ENCODE measurements around the gene NIP7. TPM values are rescaled to one million over a fixed set of nuclear protein-coding genes. Genes with fewer than 3 reads are reported as not detected.
A peak's percentile ranks its signal among the peaks of the same experiment; 100 is the strongest.

The NIP7 gene
- total and polyA plus RNA-seq, 2 donors (not counting 3 experiments of a cell fraction or from before 2014, with no cell fraction given) = 8.8 to 46.8 TPM

DNA sequence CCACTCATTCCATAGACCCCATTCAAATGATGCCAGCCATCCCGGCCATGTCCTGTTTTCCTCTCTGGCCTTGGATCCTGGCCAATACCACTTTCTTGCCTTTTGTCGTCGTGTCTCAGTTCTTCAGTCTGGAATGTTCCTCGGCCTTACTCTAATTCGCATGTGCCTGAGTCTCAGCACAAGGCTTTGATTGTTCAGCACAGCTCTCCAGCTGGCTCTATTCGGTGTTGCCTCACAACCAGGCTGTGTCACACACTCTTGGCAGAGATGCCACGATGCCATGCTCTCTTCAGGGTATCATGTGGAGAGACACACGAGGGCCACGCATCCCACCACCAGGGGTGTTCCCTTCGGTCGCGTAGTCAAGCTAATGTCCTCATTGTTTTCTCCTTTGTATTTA lies 30.3 kb upstream of the NIP7 start:
- H3K36me3 ChIP-seq (ENCODE audit: control insufficient read depth in 2 of 2, extremely low read depth in 1 of 2, insufficient read depth in 2 of 2, low read length in 2 of 2) = peaks cover under 1 to 2% of the 10 kb centered on the region in 2 experiments
- no peaks in the 10 kb centered on the region for H3K9me1 ChIP-seq (replicated peaks; ENCODE audit: control insufficient read depth, extremely low read depth, insufficient read depth, low read length)
- H4K20me1 ChIP-seq (replicated peaks; ENCODE audit: control insufficient read depth, extremely low read depth, insufficient read depth, low read length) = no peaks in the 10 kb centered on the region
- POLR2A ChIA-PET = no interaction called here
- no peak overlapping the region for H3K9ac ChIP-seq (replicated peaks; ENCODE audit: extremely low read depth, insufficient read depth, low read length)
- H3K79me2 ChIP-seq (ENCODE audit: control insufficient read depth, insufficient read depth, low read length) = peaks cover 28% of the 10 kb centered on the region
- no peaks in the 10 kb centered on the region for H3K9me3 ChIP-seq (replicated peaks; ENCODE audit: control insufficient read depth, insufficient read depth, low read length)
- H3K27me3 ChIP-seq (ENCODE audit: control insufficient read depth in 2 of 2, insufficient read depth in 2 of 2, low read length in 2 of 2) = no peaks in the 10 kb centered on the region
- no peak overlapping the region for H3K27ac ChIP-seq (ENCODE audit: insufficient read depth, low read depth, low read length)
- FAIRE-seq (no peak), DNase-seq (ENCODE audit: low read depth, low spot score) (peak; percentile 26)
- no peak overlapping the region for H3K4me3 ChIP-seq (replicated peaks in 1 of 3; ENCODE audit: insufficient read depth in 1 of 3, low read depth in 1 of 3, low read length in 3 of 3)
- H2AFZ ChIP-seq (ENCODE audit: low read depth, low read length) = no peak overlapping the region
- no peak for TF ChIP-seq POLR2A (IDR thresholded peaks at IDR 0.05; ENCODE audit: low read depth, low read length)
- no peak for TF ChIP-seq JUN (IDR thresholded peaks at IDR 0.05; ENCODE audit: borderline replicate concordance, insufficient read depth, insufficient read length, low read depth)
- TF ChIP-seq, protein P1, sequence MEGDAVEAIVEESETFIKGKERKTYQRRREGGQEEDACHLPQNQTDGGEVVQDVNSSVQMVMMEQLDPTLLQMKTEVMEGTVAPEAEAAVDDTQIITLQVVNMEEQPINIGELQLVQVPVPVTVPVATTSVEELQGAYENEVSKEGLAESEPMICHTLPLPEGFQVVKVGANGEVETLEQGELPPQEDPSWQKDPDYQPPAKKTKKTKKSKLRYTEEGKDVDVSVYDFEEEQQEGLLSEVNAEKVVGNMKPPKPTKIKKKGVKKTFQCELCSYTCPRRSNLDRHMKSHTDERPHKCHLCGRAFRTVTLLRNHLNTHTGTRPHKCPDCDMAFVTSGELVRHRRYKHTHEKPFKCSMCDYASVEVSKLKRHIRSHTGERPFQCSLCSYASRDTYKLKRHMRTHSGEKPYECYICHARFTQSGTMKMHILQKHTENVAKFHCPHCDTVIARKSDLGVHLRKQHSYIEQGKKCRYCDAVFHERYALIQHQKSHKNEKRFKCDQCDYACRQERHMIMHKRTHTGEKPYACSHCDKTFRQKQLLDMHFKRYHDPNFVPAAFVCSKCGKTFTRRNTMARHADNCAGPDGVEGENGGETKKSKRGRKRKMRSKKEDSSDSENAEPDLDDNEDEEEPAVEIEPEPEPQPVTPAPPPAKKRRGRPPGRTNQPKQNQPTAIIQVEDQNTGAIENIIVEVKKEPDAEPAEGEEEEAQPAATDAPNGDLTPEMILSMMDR (IDR thresholded peaks at IDR 0.05; ENCODE audit: extremely low read depth in 1 of 2, insufficient read depth in 1 of 2, low read depth in 1 of 2, low read length in 2 of 2) = no peak
- TF ChIP-seq GATA2 (IDR thresholded peaks at IDR 0.05; ENCODE audit: insufficient read depth, insufficient read length, low read depth, low read length) = no peak
- no peak for TF ChIP-seq FOS (IDR thresholded peaks at IDR 0.05; ENCODE audit: borderline replicate concordance, insufficient read depth, low read length)
- no peak for TF ChIP-seq MYC (IDR thresholded peaks at IDR 0.05; ENCODE audit: low read depth, low read length)
- TF ChIP-seq EZH2 (IDR thresholded peaks at IDR 0.05; ENCODE audit: borderline replicate concordance, low read depth, low read length, severe bottlenecking) = no peak
- no peak for TF ChIP-seq POLR2AphosphoS5 (IDR thresholded peaks at IDR 0.05; ENCODE audit: insufficient read depth, low read depth, low read length)
- TF ChIP-seq, protein P2, sequence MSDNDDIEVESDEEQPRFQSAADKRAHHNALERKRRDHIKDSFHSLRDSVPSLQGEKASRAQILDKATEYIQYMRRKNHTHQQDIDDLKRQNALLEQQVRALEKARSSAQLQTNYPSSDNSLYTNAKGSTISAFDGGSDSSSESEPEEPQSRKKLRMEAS (IDR thresholded peaks at IDR 0.05; ENCODE audit: insufficient read depth, insufficient read length) = no peak
- intact Hi-C loops (cut with micrococcal nuclease) = no loop called here
- dilution Hi-C loops (cut with MboI; ENCODE audit: extremely low pct_ligation_motif_present, low sequenced_read_pairs) = no loop called here
- CTCF ChIA-PET = no interaction called here
- H3K4me2 ChIP-seq (ENCODE audit: insufficient read depth, low read length) = no peak overlapping the region
- BruUV-seq (replicated peaks) = no TSS peak
- H3K4me1 ChIP-seq (ENCODE audit: control insufficient read depth, extremely low read depth, insufficient read depth, low read length) = peaks cover 10% of the 10 kb centered on the region
